HG02588 (cell line): Measurements from ENCODE around the gene YIF1A.
A peak's percentile ranks its signal among the peaks of the same experiment; 100 is the strongest.
"Not testable (repeated sequence)": the region's sequence is repeated elsewhere in the genome, so short reads cannot be mapped to it uniquely, and the experiment has no call there.

Experiments
- ATAC-seq: cut with Tn5 transposase; IDR thresholded peaks from one replicate; pipeline ENCODE4 v1.9.1; 2021; ENCODE audit warnings: mild to moderate bottlenecking, moderate library complexity; ENCODE audit not compliant: unreplicated experiment

The YIF1A gene

DNA sequence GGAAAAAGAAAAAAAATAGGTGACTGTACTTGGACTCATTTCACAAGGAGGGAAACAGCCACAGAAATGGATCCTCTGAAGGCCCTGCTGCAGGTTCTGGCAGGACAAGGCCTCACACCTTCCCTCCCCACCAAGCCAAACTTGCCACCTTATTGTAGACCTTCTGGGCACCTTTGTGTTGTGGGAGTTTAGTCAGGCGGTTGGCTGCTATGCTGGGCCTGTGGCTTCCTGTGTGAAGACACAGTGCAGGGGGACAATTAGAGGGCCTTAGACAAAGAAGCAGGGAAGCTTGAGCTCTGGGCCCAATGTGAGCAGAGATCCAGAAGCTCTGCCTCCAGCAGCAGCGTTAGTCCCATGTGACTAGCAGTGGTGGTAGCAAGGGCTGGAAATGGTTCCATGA lies 16.3 kb downstream of the YIF1A start:
- ATAC-seq, result no peak

DNA sequence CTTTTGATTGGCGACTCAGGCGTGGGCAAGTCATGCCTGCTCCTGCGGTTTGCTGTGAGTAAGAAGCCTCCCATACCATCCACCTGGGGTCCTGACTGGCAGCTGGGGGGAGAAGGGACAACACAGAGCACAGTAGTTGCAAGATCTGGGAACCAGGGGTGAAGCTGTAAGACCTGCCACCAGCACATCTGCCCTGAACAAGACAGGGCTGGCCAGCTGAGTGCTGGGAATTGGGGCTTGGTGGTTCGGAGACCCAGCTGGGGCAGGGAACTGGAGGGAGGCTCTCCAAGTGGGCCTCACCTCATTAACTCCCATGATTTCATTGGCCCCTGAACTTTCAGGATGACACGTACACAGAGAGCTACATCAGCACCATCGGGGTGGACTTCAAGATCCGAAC lies 17.1 kb downstream of the YIF1A start:
- ATAC-seq, result no peak

DNA sequence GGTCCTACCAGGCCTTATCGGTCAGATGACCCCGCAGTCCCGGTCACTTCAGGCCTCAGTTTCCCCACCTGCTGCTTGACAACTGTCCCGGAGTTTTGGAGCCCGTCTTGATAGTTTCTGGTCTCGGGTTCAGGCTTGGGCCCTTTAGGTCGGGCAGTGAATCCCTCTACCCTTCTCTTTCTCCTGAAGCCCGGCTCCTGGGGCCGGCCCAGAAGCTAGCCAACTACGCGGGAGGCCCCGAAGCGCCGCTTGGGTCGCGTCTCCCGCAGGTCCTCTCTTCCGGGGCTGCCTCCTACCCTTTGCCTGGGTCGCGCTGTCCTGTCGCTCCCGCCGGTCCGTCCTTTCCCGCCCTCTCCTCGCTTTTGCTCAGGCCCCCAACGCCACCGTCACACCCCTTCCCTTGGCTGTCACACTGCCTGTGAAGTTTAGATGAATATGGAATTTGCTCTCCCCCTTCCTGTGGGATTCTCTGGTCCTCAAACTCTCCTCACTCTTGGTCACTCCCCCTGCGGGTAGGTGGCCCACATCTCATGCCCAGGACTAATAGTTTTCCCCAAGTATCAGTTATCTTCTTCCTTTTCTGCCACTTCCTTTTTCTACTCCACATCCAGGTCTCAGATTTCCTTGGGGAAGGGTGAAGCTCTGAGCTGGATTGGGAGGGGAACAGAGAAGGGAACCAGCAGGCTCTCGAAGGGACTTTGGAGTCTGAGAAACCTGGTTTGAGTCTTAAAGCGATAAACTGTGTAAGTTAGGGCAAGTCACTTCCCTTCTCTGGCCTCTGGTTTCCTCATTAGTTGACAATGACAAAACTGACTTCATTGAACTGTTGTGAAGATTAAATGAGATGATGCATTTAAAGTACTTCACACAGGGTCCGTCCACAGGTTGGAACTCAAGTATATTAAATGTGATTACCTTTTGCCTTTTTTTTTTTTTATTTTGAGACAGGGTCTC lies 19.7 kb downstream of the YIF1A start:
- no peak for ATAC-seq

GRCh38 chr11:66268244-66268951 lies 20.5 kb downstream of the YIF1A start, which contains the start of gene RAB1B:
Gene RAB1B, plus strand, starts transcription at chr11:66268639. Its CDS starts 41 bp downstream, at chr11:66268680.
- ATAC-seq, result peak; percentile 73

DNA sequence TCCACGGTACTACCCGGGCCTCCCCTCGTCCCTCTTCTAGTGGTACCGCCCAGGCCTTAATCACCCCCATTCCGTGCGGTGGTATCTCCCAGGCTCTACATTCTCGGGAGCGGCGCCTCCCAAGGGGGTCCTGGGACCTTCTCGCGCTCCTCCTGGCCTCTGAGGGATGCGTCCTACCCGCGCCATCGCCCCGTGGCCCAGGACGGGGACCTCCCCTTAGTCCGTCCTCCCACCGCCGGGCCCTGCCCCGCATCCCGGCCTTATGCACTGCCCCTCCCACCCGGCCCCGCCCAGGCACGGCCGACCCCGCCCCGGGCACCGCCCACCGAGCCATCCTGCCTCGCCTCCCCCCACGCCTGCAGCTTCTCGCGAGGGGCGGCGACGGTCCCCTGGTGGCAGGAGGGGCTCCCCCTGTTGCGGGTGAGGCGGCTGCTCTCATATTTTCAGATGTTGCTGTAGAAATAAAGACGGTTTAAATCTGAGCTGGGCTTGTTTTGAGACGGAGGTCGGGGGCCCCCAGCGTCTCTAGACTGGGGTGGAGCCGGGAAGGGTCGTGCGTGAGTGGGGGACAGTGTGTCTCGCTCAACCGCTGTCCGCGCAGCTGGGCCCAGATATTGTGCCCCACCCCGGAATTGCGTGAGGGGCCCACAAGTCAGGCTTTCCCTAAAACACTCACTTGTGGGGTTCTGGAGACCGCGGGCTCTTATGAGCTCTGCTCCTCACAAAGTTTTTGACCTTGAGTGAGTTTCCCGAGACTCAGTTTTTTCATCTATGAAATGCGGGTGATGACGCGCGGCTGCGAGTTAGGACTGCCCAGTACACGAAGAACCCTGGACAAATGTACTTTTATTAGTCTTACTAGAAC lies 21.3 kb downstream of the YIF1A start:
- ATAC-seq, result peak; percentile 48

- ATAC-seq, result no peak
Observed at GRCh38 chr11:66267039-66267378, 21.9 kb downstream of the YIF1A start.

- ATAC-seq, result no peak
Observed at GRCh38 chr11:66266378-66267038, 22.4 kb downstream of the YIF1A start.

DNA sequence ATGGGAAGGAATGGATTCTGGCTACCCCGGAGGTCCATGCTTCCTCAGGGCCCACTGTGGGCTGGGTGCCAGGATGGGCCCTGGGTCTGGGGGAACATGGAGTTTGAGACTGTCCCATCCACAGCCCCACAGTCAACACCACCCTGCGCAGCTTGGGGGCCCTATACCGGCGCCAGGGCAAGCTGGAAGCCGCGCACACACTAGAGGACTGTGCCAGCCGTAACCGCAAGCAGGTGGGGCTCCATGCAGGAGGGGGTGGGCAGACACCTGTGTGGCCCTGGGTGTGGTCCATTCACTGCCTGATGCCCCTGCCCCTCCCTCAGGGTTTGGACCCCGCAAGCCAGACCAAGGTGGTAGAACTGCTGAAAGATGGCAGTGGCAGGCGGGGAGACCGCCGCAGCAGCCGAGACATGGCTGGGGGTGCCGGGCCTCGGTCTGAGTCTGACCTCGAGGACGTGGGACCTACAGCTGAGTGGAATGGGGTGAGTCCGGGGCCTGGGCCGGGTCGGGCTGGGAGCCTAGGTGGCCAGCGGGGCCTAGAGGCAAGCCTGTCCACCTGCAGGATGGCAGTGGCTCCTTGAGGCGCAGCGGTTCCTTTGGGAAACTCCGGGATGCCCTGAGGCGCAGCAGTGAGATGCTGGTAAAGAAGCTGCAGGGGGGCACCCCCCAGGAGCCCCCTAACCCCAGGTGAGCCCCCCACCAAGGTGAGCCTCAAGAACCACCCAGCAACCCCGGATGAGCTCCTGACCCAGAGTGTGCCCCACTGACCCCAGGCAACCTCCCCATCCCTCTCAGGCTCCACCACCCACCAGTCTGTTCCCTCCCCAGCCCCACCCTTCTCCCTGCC lies 23.2 kb downstream of the YIF1A start:
- ATAC-seq, result no peak

DNA sequence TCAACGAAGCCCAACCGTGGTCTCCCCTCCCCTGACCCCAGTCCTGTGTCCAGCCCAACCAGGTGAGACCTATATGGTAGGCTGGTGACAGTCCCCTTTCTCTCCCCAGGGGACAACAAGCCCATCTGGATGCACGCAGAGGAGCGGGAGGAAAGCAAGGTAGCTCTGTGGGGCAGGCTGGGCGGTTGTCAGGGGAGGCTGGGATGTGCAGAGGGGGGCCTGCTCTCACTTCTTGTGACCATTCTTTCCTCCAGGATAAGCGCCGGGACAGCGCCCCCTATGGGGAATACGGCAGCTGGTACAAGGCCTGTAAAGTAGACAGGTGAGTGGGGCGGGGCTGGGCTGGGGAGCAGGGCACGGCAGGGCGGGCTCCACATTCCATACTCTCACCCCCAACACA lies 24.0 kb downstream of the YIF1A start:
- ATAC-seq, result no peak

DNA sequence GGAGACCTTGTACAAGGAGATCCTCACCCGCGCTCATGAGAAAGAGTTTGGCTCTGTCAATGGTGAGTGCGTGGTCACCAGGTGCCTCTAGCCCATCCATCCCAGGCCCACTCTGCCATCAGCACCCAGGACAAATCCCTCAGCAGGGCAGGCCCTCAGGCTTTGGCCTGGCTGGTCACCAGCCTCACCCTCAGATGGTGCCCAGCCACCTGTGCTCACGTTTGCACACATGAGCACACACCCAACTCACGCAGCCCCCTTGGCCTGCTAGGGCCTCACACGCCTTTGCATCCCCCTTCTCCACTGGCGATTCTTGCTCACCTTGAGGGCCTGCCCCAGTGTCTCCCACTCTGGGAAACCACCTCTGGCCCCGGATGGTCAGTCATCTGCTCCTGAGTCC lies 24.6 kb downstream of the YIF1A start:
- ATAC-seq, result no peak

DNA sequence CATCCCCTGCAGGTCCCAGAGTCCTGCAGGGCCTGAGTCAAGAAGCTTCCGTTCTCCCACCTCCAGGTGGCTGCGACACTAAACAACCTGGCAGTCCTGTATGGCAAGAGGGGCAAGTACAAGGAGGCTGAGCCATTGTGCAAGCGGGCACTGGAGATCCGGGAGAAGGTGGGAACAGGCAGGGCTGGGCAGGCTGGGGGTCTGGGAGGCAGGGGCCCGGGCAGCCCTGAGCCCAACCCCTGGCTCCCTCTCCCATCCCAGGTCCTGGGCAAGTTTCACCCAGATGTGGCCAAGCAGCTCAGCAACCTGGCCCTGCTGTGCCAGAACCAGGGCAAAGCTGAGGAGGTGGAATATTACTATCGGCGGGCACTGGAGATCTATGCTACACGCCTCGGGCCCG lies 25.2 kb downstream of the YIF1A start:
- no peak for ATAC-seq

GRCh38 chr11:66263231-66263630 lies 25.7 kb downstream of the YIF1A start:
- ATAC-seq, result no peak

GRCh38 chr11:66262696-66263095 lies 26.2 kb downstream of the YIF1A start:
- no peak for ATAC-seq

GRCh38 chr11:66262191-66262590 lies 26.8 kb downstream of the YIF1A start:
- ATAC-seq, result no peak

GRCh38 chr11:66261578-66261977 lies 27.4 kb downstream of the YIF1A start:
- ATAC-seq, result no peak

DNA sequence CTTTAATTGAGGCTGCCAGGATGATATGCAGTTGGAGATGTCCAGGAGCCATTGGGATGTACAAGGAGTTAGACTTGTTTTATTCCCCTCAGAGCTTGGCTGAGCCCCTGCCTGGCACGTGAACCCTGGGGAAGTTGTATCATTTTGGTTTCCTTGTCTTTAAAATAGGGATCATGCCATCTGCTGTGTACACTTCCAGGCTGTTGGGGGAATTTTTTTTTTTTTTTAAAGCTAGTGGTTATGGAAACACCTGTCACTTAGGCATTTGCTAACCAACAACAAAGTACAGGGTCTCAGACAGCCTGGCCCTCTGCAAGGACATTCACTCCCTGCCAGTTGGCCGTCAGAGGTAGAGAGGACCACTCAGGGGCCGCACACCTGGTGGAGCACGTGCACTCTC lies 29.0 kb downstream of the YIF1A start:
- no peak for ATAC-seq

GRCh38 chr11:66259225-66259624 lies 29.7 kb downstream of the YIF1A start:
- ATAC-seq, result no peak

- no peak for ATAC-seq
Observed at GRCh38 chr11:66258473-66258893, 30.5 kb downstream of the YIF1A start.

DNA sequence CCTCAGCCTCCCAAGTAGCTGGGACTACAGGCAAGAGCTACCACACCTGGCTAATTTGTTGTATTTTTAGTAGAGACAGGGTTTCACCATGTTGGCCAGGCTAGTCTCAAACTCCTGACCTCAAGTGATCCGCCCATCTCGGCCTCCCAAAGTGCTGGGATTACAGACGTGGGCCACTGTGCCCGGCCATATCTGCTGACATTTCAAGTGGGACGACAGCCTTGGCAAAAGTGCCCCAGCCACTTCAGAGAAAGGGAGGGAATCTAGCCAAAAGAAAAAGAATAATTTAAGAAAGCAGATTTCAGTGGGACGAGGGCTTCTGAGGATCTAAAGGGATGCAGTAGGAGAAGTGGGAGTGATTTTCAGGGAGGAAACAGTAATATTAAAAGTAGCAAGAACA lies 35.9 kb downstream of the YIF1A start:
- ATAC-seq, result not testable (repeated sequence)

GRCh38 chr11:66251809-66252208 lies 37.1 kb downstream of the YIF1A start:
- ATAC-seq, result no peak
